HUES64 (cell line): ENCODE measurements around the gene MYH14.

Experiments used
- H3K27ac ChIP-seq: 2 replicates; pipeline ENCODE4 v1.7.0; 2013; ENCODE audit warnings: low read depth, low read length, inconsistent platforms
- H3K27me3 ChIP-seq: 2 replicates; pipeline ENCODE4 v1.6.1; 2013; ENCODE audit warnings: mild to moderate bottlenecking, low read length; ENCODE audit not compliant: insufficient read depth
- H3K36me3 ChIP-seq: 2 replicates; pipeline ENCODE4 v1.6.1; 2013; ENCODE audit warnings: mild to moderate bottlenecking, low read length; ENCODE audit not compliant: insufficient read depth
- H3K4me1 ChIP-seq: 2 replicates; pipeline ENCODE4 v1.6.1; 2013; ENCODE audit warnings: mild to moderate bottlenecking, low read length, moderate library complexity; ENCODE audit not compliant: insufficient read depth
- H3K4me3 ChIP-seq: 2 replicates; pipeline ENCODE4 v1.5.1; 2013; ENCODE audit warnings: mild to moderate bottlenecking, low read length, moderate library complexity
- H3K9ac ChIP-seq: 2 replicates; pipeline ENCODE4 v1.6.1; 2013; ENCODE audit warnings: mild to moderate bottlenecking, low read depth, low read length
- H3K9me3 ChIP-seq: 2 replicates; pipeline ENCODE4 v1.6.1; 2013; ENCODE audit warnings: low read depth, low read length; ENCODE audit not compliant: insufficient read depth
- WGBS: fragments of 150-250, 120-280 bp; methylation state at CpG from one replicate; pipeline ENCODE4 v1.1.7; 2013; ENCODE audit warnings: missing lambda C conversion rate; 5-methylcytosine and 5-hydroxymethylcytosine counted together

MYH14 gene

DNA sequence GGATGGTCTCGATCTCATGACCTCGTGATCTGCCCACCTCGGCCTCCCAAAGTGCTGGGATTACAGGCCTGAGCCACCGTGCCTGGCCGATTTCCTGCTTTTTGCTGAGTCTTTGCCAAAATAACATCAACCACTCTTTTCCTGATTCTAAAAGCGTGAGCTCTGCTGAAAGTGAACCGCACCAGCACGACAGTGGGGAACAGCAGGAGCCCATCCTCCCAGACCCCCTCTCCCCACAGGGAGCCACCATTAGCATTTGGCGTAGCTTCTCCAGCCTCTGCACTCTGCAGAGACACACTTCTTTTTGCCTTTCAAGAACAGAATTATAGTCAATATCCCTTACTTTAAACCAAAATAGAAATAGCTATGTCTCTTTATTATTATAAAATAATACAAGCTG is 41.3 kb downstream of the MYH14 start:
- H3K9ac ChIP-seq = no peak overlapping the region
- no peak overlapping the region for H3K27ac ChIP-seq
- WGBS = 69% methylated on average over 9 of the region's 9 CpGs
- no peaks in the 10 kb centered on the region for H3K27me3 ChIP-seq
- peaks cover 28% of the 10 kb centered on the region for H3K9me3 ChIP-seq
- no peak overlapping the region for H3K4me3 ChIP-seq
- no peaks in the 10 kb centered on the region for H3K36me3 ChIP-seq
- no peaks in the 10 kb centered on the region for H3K4me1 ChIP-seq

DNA sequence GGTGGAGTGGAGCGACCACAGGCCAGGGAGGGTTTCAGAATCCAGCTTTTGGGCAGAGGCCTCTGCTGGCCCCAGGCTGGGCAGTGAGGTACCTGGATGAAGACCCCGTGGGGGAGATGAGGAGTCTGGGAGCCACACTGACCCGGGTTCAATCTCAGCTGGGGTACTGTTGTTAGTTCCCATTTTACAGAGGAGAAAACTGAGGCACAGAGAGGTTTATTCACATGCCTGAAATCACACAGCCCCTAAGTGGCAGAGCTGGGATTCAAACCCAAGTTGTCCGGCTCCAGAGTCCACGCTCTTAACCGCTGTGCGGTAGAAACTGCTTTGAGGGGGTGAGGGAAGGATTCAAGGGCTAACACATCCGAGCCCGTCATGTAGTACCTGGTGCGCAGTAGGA is 45.0 kb downstream of the MYH14 start:
- Histone ChIP-seq H3K9me3 (peaks cover 25% of the 10 kb centered on the region), H3K27ac (no peak overlapping the region), H3K36me3 (peaks cover under 1% of the 10 kb centered on the region; the same call in 1 of the 2 replicates), H3K4me1 (no peaks in the 10 kb centered on the region), H3K27me3 (no peaks in the 10 kb centered on the region), H3K9ac (no peak overlapping the region), H3K4me3 (no peak overlapping the region)
- 88% methylated on average over 10 of the region's 10 CpGs for WGBS

DNA sequence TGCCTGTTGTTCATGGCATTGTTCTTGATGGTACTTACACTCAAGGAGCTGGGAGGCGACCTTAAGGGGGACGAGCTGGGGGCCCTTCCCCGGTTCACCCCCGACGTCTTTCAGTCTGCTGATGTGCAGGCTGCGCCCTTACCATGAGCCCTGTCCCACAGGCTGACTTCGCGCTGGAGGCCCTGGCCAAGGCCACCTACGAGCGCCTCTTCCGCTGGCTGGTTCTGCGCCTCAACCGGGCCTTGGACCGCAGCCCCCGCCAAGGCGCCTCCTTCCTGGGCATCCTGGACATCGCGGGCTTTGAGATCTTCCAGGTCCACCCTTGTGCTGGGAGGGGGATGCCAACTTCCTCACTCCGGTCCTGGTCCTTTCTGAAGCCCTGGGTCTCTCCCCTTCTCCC is 45.4 kb downstream of the MYH14 start:
- WGBS = 95% methylated on average over 19 of the region's 19 CpGs
- no peaks in the 10 kb centered on the region for H3K4me1 ChIP-seq
- H3K36me3 ChIP-seq = peaks cover 3% of the 10 kb centered on the region; the same call in 1 of the 2 replicates
- no peaks in the 10 kb centered on the region for H3K27me3 ChIP-seq
- peaks cover 26% of the 10 kb centered on the region for H3K9me3 ChIP-seq
- no peak overlapping the region for H3K27ac ChIP-seq
- no peak overlapping the region for H3K9ac ChIP-seq
- no peak overlapping the region for H3K4me3 ChIP-seq

DNA sequence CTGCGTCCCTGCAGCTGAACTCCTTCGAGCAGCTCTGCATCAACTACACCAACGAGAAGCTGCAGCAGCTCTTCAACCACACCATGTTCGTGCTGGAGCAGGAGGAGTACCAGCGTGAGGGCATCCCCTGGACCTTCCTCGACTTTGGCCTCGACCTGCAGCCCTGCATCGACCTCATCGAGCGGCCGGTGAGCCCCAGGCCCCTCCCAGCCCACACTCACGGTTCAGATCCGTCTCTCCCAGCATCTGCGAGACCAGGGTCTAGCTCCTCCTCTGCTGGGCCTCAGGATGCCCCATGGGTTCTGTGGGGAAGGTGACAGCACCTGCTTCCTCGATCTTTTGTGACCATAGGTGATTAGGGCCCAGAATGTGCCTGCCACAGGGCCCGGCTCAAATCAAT is 46.2 kb downstream of the MYH14 start:
- Histone ChIP-seq H3K27ac (no peak overlapping the region), H3K4me3 (no peak overlapping the region), H3K27me3 (no peaks in the 10 kb centered on the region), H3K9ac (no peak overlapping the region), H3K9me3 (peaks cover 32% of the 10 kb centered on the region), H3K4me1 (no peaks in the 10 kb centered on the region), H3K36me3 (peaks cover 3% of the 10 kb centered on the region; the same call in 1 of the 2 replicates)
- 76% methylated on average over 16 of the region's 16 CpGs for WGBS

DNA sequence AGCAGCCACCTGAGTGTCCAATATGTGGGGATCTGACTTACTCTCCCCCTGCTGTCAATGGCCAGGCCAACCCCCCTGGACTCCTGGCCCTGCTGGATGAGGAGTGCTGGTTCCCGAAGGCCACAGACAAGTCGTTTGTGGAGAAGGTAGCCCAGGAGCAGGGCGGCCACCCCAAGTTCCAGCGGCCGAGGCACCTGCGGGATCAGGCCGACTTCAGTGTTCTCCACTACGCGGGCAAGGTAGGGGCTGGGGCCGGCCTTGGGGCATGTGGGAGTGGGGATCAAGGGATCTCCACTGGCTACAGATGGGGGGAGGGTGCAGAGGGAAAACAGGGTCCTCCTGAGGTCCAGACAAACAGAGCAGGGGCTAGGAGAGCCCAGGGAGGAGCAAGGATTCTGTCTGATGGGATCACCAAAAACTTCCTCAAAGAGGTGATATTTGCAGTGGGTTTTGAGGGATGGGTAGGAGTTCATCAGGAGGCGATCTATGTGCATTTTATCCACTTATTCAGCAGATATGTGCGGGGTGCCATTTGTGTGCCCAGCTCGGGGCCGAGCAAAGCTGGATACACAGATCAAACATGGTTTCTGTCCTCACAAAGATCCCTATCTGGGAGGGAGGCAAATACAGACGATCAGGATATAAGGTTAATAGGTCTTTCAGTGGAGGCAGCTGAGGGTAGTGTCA is 47.2 kb downstream of the MYH14 start:
- Histone ChIP-seq H3K27me3 (no peaks in the 10 kb centered on the region), H3K4me3 (no peak overlapping the region)
- WGBS = 88% methylated on average over 15 of the region's 15 CpGs

DNA sequence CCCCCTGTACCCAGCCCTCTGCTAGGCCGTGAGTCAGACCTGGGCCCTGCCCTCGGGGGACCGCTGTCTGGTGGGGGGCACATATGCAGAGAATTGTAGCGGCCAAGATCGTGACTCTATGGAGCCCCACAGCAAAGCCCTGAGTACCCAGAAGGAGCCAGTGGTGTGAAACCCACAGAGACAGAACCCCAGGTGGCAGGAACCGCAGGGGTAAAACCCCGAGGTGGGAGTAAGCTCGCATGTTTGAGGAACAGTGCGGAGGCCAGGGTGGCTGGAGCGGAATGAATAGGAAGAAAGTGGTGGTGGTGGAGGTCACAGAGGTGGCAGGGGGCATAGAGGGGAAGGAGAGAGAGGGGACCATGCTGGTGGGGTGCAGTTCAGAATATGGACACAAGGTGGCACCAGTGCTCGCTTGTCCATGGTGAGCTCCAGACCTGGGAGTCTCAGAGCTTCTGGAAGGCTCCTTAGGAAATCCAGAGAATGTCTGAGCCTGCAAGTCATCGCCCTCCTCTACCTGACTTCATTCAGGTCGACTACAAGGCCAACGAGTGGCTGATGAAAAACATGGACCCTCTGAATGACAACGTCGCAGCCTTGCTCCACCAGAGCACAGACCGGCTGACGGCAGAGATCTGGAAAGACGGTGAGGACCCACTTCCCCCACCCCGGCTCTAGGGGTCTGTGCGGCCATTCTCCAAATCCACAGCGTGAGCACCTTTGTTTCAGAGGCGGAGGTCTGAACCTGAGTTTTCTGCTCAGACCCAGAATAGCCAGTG is 48.9 kb downstream of the MYH14 start:
- Histone ChIP-seq H3K9me3 (peaks cover 41% of the 10 kb centered on the region), H3K9ac (no peak overlapping the region), H3K27ac (no peak overlapping the region), H3K27me3 (no peaks in the 10 kb centered on the region), H3K4me3 (no peak overlapping the region), H3K36me3 (peaks cover 3% of the 10 kb centered on the region; the same call in 1 of the 2 replicates), H3K4me1 (no peaks in the 10 kb centered on the region)
- 87% methylated on average over 23 of the region's 23 CpGs for WGBS

More for the DNA sequence above, 47.2 kb downstream of the MYH14 start:
- H3K36me3 ChIP-seq = peaks cover 3% of the 10 kb centered on the region; the same call in 1 of the 2 replicates
- H3K4me1 ChIP-seq = no peaks in the 10 kb centered on the region
- H3K9ac ChIP-seq = no peak overlapping the region
- H3K27ac ChIP-seq = no peak overlapping the region
- peaks cover 37% of the 10 kb centered on the region for H3K9me3 ChIP-seq

DNA sequence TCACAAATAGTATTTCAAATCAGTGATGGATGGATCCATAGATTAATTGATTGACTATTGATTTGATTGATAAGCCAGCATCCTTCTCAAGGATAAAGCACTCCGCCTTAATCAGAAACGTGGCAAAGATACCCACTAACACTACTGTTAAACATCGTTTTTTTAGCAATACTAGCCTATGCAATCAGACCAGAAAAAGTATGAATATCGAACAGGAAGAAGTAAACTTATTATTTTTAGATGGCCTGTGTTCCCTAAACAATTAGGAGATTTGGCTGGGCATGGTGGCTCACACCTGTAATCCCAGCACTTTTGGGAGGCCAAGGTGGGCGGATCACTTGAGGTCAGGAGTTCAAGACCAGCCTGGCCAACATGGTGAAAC is 49.5 kb downstream of the MYH14 start:
- no peak overlapping the region for H3K4me3 ChIP-seq
- WGBS = 90% methylated on average over 5 of the region's 5 CpGs
- no peaks in the 10 kb centered on the region for H3K4me1 ChIP-seq
- H3K27me3 ChIP-seq = no peaks in the 10 kb centered on the region
- H3K9me3 ChIP-seq = peaks cover 47% of the 10 kb centered on the region
- no peak overlapping the region for H3K9ac ChIP-seq
- H3K27ac ChIP-seq = no peak overlapping the region
- peaks cover 3% of the 10 kb centered on the region; the same call in 1 of the 2 replicates for H3K36me3 ChIP-seq

DNA sequence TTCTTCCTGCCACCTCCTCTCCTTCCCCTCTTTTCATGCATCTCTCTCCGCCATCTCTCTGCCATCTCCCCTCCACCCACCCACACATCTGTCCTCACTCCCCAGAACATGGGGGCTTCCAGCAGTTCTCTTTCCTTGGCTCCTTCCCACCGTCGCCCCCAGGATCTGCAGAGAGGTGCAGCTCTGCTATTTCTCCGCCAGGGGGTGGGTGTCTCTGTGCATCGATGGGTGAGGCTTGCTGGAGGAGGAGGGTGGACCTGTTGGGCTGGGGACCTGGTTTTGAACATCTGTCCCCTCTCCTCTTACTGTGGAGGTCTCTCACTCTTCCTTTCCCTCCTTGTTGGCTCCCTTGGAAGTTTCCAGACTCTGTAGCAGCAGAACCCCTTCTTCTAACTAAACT is 51.7 kb downstream of the MYH14 start:
- Histone ChIP-seq H3K27ac (no peak overlapping the region), H3K9ac (no peak overlapping the region), H3K27me3 (no peaks in the 10 kb centered on the region), H3K4me3 (no peak overlapping the region), H3K4me1 (no peaks in the 10 kb centered on the region), H3K36me3 (peaks cover 3% of the 10 kb centered on the region; the same call in 1 of the 2 replicates), H3K9me3 (peaks cover 38% of the 10 kb centered on the region)
- 72% methylated on average over 5 of the region's 5 CpGs for WGBS

DNA sequence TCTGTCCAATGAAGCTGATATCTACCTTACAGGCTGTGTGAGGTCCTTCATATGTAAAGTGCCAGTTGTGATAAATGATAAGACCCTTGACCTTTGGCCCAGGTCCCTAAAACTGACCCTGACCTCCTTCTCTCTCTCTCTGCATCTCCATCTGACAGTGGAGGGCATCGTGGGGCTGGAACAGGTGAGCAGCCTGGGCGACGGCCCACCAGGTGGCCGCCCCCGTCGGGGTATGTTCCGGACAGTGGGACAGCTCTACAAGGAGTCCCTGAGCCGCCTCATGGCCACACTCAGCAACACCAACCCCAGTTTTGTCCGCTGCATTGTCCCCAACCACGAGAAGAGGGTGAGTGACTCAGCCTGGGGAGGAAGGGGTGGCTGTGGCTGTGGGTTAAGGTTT is 53.7 kb downstream of the MYH14 start:
- Histone ChIP-seq H3K9me3 (peaks cover 38% of the 10 kb centered on the region), H3K36me3 (peaks cover 3% of the 10 kb centered on the region; the same call in 1 of the 2 replicates), H3K4me1 (no peaks in the 10 kb centered on the region), H3K4me3 (no peak overlapping the region), H3K9ac (no peak overlapping the region), H3K27me3 (no peaks in the 10 kb centered on the region), H3K27ac (no peak overlapping the region)
- WGBS = 83% methylated on average over 10 of the region's 10 CpGs

DNA sequence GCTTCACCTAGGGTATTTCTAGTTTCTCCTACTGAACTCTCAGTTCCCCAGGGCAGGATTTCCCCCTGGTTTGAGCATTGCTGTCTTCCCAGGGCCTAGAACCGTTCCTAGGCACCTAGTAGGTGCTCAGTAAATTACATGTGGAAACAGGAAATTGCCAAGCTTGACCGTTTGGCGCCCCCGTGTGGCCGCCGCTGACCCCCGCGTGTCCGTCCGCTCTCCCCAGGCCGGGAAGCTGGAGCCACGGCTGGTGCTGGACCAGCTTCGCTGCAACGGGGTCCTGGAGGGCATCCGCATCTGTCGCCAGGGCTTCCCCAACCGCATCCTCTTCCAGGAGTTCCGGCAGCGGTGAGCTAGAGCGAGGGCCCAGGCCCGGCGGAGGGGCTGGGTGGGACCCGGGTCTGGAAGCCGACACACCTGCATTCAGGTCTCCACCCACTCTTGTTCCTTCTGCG is 55.5 kb downstream of the MYH14 start:
- H3K9ac ChIP-seq = no peak overlapping the region
- WGBS = 68% methylated on average over 25 of the region's 25 CpGs
- no peaks in the 10 kb centered on the region for H3K4me1 ChIP-seq
- H3K36me3 ChIP-seq = no peaks in the 10 kb centered on the region
- H3K4me3 ChIP-seq = no peak overlapping the region
- peaks cover 24% of the 10 kb centered on the region for H3K9me3 ChIP-seq
- no peaks in the 10 kb centered on the region for H3K27me3 ChIP-seq
- no peak overlapping the region for H3K27ac ChIP-seq

DNA sequence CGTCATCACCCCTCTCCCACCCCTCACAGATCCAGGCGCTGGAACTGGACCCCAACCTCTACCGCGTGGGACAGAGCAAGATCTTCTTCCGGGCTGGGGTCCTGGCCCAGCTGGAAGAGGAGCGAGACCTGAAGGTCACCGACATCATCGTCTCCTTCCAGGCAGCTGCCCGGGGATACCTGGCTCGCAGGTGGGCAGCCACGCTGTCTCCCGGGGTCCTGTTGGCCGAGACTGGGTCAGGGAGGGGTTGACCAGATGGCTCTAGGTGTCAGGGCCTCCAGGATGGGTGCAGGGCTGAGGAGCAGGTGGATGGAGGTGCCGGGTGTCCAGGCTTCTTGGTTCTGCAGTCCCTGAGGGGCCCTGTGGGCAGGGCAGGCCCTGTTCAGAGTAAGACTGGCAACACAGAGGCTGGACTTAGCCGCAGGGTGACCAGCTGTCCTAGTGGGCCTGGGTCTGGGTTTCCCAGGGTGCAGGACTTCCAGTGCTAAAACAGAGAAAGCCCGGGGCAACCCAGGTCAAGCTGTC is 58.1 kb downstream of the MYH14 start:
- Histone ChIP-seq H3K27me3 (no peaks in the 10 kb centered on the region), H3K9ac (no peak overlapping the region), H3K4me3 (no peak overlapping the region), H3K4me1 (no peaks in the 10 kb centered on the region), H3K27ac (no peak overlapping the region), H3K36me3 (no peaks in the 10 kb centered on the region), H3K9me3 (peaks cover 21% of the 10 kb centered on the region)
- WGBS = 93% methylated on average over 16 of the region's 16 CpGs
